Upper lobe of left lung (tissue), 4 donors: ENCODE data around the gene ADAMTS1.

Experiments used
- EP300 ChIP-seq, 4 donors: sonication (generic); formaldehyde crosslinking; IDR thresholded peaks; one replicate each; pipeline ENCODE4 v1.5.1; 2017; ENCODE audit warnings: antibody characterized with exemption in 4 of 4, control low read depth in 2 of 4
- POLR2A ChIP-seq, 4 donors: fragments of 450-650 bp; IDR thresholded peaks; one replicate each; pipeline ENCODE4 v1.5.1; 2016 to 2017; ENCODE audit warnings: antibody characterized with exemption in 4 of 4, mild to moderate bottlenecking in 2 of 4
- POLR2AphosphoS5 ChIP-seq, 2 donors: sonication (generic); formaldehyde crosslinking; IDR thresholded peaks; one replicate each; pipeline ENCODE4 v1.5.1; 2017; ENCODE audit warnings: antibody characterized with exemption in 2 of 2
- TF ChIP-seq, protein P1 (sequence below), 6 experiments: fragments of 450-650 bp in 4 of 6; fragments of 200-600 bp in 2 of 6; sonication (generic) in 2 of 6; IDR thresholded peaks; one replicate each; pipeline ENCODE4 v1.5.1; 2016 to 2019; ENCODE audit warnings: antibody characterized with exemption in 6 of 6

GRCh38 chr21:26888256-26888655 lies 43.0 kb upstream of the ADAMTS1 start:
- no peak for TF ChIP-seq POLR2A (IDR thresholded peaks at IDR 0.05)
- TF ChIP-seq, protein P1, sequence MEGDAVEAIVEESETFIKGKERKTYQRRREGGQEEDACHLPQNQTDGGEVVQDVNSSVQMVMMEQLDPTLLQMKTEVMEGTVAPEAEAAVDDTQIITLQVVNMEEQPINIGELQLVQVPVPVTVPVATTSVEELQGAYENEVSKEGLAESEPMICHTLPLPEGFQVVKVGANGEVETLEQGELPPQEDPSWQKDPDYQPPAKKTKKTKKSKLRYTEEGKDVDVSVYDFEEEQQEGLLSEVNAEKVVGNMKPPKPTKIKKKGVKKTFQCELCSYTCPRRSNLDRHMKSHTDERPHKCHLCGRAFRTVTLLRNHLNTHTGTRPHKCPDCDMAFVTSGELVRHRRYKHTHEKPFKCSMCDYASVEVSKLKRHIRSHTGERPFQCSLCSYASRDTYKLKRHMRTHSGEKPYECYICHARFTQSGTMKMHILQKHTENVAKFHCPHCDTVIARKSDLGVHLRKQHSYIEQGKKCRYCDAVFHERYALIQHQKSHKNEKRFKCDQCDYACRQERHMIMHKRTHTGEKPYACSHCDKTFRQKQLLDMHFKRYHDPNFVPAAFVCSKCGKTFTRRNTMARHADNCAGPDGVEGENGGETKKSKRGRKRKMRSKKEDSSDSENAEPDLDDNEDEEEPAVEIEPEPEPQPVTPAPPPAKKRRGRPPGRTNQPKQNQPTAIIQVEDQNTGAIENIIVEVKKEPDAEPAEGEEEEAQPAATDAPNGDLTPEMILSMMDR (IDR thresholded peaks at IDR 0.05), result no peak
- TF ChIP-seq POLR2AphosphoS5 (IDR thresholded peaks at IDR 0.05), result no peak
- TF ChIP-seq EP300 (IDR thresholded peaks at IDR 0.05), result no peak
